HG02798 (cell line): ENCODE results near the gene ZAR1L.

Source experiments
- ATAC-seq: cut with Tn5 transposase; IDR thresholded peaks from one replicate; pipeline ENCODE4 v1.9.1; 2021; ENCODE audit warnings: mild to moderate bottlenecking; ENCODE audit not compliant: unreplicated experiment, poor library complexity

Gene ZAR1L

DNA sequence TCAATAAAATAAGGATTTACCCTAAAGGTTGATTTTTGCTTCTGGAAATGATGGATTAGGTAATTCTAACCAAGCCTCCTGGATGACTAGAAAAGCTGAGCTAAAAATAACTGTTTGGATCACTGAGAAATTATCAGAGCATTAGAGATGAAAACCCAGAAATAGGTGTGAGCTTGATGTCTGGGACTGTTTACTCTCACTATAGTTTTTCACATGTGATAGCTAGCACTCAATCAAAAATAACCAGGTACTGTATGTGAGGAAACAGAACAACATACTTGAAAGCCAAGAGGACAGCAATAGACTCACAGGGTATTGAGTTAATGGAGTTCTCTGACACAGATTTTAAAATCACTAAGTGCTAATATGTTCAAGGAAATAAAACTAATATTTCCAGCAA lies 9.5 kb downstream of the ZAR1L start:
- no peak for ATAC-seq

DNA sequence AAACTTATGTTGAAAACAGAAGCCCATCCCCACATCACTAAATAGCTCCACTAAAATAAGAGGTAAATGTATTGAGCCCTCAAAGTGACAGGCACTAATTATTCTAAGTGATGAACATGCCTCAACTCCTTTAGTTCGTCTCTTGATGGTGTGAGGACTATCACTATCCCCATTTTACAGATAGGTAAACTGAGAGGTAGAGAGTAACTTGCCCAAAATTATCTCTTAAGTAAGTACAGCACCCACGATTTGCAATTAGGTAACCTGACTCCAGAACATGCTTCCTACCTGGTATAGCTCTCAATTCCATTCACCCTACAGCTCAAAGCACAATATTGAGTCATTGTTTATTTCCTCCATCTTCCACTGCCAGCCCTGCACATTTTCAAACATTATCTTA lies 12.7 kb downstream of the ZAR1L start:
- no peak for ATAC-seq

DNA sequence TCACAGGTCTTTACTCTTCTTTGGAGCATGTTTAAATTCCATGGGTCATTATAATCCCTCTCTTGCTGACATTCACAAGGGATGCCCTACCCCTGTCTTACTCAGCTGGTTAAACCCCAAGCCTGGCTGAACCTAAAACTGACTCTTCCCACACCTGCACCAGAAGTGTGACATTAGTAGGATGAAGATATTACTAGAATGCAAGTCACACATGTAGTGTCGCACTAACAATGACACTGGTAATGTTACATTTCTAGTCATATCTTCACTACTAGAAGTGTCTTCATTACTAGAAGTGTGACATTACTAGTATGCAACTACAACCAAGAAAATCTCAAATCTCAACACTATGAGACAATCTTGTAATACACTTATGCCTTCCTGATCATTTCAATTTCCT lies 14.2 kb downstream of the ZAR1L start:
- no peak for ATAC-seq

DNA sequence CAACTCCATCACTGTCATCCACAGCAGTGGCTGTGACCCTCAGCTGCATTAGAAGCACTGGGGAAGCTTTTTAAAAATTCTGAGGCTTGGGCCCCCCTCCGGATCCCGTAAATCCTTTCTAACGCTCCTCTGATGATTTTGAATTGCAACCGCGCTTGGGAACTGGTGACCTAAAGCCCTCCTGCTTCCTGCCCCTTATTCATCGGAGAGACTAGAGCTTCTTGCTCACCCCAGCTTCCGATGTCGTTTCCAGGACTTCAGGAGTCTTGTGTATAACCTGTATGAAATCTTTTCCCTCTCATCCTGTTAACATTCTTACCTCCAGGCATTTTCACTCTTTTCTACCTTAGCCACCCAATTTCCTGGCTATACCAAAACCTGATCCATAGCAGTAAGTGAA lies 14.8 kb downstream of the ZAR1L start:
- no peak for ATAC-seq

DNA sequence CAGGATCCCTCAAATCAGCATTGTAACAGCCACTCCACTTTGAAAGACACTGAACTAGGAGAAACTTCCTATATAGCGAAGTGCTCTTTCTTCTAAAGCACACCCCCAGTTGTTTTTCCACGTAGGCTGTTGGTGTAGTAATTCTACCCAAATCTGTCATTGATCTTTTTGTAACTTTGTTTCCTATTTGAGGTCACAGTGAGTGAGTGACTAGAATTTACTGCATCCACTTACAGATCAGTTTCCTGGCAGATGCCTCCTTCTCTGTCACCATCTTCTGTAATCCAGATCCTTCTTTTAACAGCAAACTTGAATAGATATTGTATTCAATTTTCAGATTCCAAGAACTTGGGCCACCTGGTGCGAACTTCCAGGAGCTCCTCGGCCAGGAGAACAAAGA lies 15.3 kb downstream of the ZAR1L start:
- no peak for ATAC-seq

DNA sequence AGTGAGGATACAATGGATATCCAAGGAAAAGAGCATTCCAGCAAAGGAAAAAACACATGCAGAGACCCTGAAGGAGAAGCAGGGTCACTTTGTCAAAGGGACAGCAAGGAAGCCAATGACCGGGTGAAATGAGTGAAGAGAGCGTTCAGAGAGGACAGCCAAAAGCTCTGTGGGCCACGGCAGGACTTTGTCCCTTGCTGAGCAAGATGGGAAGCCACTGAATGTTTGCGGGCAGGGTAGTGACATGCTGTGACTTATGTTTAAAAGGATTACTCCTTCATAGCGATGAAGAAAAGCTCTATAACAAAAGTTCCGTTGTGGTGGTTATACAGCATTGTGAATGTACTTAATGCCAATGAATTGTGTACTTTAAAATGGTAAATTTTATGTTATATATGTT lies 16.5 kb downstream of the ZAR1L start:
- ATAC-seq: no peak

DNA sequence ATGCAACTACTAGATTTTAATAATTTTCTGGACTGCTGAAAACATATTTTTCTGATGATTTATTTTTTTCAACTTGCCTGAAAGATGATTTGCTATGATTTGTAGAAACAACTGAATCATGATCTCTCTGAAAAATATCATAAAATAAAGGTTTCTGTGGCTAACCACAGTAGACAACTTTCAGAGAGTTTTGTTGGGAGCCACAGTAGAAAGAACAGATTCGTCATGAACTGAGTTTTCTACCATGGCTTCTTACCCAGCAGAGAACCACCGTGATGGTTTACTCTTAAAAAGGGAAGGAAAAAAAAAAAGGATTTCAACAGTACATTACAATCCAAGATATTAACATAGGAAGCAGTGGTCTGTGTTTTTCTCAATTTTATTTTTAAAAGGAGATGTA lies 18.0 kb downstream of the ZAR1L start:
- no peak for ATAC-seq

DNA sequence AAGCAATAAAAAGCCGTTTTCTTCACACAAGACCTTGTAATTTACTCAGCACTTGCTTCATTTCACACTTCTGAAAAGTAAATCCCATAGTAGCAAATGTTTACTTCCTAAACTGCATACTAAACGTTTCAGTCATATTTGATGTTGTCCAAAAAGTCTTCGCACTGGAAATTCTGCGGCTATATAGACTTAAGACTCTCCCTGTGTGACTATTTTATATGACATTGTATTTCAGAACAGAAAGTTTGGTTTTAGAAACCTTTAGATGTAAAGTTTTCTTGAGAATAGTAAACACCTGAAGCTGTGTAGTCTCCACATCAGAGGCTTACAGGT lies 29.6 kb downstream of the ZAR1L start:
- ATAC-seq: no peak

DNA sequence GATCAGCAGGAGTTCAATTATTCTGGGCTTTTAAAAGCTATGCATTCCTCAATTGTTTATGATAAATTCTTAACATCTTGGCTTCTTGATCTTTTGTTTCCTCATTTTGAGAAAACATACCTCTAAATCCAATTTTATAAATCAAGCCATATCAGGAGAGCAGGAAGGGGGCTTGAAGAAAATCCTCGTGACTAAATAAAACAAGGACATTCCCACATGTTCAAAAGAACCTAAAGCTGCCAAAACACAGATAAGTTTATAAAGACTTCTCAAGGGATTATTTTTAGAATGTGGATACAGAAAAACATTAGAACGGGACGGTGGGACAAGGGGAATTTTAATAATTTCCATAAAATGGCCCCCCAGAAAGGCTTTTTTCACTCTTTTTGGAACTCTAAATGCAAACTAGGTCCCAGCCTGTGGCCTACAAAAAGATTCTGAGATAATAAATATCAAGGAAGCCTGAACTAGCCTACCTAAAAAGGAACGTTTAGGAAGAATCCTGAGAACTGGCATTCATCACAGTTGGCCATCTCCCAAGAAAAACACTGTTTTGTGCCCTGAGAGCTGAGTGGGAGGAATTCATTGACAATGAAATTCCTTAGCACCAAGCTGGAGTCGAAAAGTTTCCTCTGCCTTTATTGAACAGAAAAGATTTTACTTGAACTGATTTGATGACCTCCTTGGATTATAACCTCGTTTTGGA lies 30.1 kb downstream of the ZAR1L start:
- no peak for ATAC-seq

DNA sequence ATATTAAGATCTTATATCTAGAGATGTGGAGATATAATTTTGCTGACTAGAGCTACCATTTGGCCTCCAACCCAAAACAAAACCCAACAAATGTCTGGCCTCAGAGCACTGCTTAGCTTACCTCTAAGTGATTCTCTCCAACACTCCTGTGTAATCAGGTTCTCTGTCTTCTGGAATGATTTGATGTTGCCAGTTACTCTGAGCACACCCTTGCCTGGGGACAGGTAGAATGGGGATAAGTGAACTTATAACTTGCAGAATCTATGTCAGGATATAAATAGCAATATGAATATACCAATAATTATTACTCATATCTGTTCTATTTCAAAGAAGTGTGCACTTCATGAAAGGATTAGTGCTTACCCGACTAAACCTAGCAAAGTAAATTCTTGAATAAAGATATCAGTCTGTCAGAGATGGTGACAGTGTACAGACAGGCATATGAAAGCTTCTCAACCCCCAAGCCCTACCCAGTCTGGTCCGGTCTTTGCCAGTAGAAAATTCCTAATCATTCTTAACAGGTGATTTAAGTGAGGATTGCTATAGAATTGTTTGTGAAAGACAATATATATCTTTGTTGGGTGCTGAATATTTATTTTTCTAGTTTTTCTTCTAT lies 33.0 kb downstream of the ZAR1L start:
- ATAC-seq: no peak

DNA sequence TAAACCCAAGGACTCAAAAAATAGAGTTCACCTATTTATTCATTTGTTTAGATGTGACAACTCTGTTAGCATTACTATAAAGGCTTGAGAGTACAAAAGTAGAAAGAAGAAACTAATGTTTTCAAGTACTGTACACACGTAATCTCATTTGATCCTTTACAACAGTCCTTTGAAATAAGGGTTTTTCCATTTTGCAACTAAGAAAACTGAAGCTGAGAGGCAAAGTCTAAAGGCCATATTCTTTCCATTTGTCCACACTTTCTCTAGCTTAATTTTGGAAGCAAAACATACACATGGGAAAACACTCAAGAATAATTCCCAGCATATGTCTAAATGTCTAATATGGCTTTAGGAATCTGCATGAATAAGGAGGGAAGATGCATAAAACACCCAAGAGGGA lies 34.1 kb downstream of the ZAR1L start:
- ATAC-seq: no peak

DNA sequence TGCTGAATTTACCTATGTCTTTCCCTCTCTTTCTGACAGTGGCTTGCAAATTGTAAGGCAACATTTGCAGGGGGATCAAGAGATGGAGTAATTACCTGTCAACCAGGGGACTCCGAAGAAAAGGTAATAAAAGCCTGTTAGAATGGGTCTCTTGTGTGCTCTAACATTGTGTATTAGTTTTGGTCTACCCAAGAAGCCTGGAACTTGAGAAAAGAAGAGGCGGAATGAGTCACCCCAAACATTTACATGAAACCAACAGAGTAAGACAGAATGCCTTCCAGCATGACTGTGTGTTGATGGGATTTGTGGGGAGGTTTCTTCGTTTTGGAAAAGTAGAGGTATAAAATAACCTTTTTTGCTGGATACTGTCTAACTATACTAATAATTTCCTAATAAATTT lies 36.7 kb downstream of the ZAR1L start:
- peak; percentile 53 for ATAC-seq

DNA sequence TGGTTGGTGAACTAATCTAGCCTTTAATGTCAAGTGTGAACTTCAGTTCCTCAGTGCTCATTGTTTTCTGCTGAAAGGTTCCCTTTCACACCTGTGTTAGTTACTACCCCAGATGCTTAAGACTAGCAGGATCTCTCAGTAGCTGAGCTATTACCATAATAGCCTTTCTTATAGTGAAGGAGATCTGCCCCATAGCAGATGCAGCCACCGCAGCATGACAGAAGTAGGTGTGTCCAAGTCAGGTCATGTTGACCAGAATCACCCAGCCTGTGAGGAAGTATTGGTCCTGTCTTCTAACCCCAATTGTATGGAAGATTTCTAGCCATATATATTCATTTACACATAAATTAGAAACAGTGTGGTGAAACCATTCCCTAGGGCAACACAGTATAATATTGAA lies 37.3 kb downstream of the ZAR1L start:
- ATAC-seq: no peak

DNA sequence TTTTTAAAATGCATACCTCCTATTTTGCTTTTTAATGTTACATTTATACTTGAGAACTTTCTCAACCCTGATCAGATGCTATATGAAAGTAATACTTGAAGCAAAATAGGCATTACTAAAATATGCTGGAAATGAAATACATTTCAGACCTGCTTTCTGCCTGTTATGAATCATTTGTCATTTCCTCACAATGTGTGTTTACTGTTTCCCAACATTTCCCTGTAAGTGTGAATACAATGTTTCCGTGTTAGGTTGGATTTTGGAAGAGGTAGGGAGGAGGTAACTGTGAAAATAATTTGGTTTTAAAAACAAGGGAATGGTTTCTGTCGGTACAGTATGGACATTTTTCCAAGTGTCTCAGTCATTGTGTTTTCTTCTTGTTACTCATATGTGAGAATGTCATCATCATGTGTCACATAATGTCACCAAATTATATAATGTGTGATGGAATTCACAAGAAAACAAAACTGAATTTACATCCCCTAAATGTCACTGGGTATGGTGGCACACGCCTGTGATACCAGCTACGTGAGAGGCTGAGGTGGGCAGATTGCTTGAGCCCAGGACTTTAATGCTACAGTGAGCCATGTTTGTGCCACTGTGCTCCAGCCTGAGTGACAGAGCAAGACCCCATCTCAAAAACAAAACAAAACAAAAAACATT lies 43.0 kb downstream of the ZAR1L start:
- ATAC-seq: no peak

DNA sequence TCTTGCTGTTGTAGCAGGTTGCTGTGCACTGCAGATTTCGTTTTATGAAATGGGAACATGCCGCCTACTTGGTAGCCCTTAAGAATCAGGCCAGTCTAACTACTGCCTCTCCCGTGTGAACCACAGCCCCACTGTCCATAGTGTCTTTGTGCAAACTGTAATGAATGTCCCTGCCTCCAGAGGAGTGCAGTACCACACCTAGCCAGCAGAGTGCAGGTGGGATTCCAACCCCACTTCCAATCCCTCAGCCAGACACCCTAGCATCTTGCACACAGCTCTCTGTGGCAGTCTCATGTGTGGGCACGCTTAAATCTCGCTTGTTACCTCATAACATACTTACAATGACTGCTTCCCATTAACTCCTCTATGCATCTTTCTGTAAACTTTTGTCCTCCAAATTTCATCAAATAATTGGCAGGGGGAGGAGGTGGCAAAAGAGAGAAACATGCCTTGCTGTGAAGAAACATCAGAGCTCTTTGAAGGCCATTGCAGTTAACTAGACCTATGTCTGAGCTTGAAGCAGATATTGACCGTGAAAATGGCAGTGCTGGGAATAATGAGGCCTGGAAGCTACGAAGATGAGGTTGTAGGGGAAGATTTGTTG lies 47.2 kb downstream of the ZAR1L start:
- ATAC-seq: peak; percentile 97

DNA sequence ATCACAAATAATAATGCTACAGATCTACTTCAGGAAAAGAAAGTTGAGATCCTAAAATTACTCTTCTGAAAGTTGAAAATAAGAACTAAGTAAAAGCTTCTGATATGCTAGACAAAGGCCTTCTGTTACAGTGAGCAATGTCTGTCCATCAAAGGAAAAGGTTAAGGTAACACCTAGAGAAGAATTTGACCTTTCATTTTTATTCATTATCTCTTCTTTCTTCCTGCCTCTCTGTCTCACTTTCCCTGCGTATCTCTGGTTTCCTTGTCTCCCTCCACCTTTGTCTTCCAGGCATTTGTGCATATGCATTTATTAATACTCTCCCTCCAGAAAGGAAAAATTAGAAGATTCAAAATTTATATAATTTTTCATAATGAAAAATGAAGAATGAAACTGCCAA lies 49.0 kb downstream of the ZAR1L start:
- ATAC-seq: no peak

DNA sequence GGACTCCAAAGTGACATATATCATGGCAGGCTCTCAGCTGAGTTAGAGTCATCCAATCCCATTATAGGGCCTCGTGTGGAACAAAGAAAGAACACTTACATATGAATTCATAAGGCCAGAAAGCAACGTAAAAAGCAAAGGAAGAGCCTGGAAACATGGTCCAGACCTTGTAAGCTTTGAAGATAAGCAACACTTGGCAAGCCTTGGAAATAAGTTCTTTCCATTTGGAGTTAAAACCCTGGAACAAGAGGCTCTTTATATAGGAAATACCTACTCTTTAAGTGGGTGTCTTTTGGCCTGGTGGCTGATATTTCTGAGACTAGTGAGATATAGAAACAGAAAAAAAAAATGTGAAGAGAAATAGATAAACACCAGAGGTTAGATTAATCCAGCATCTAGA lies 49.4 kb downstream of the ZAR1L start:
- no peak for ATAC-seq

DNA sequence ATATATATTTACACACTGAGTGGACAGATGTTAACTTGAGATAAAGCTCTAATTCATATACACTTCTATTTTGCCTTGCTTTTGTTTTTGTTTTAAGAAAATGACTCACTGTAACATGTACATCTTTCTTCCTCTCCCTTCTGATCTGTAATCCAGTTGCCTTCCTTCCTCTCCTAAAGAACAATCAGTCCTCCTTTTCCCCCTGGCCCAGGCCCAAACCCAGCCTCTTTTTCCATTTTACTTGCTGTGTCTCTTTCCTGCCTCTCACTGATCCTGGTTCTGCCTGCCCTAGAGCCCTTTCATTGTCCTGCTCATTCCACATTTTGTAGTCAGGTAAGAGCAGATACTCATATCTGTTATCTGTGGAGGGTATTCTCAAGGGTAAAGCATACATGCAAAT lies 50.8 kb downstream of the ZAR1L start:
- ATAC-seq: no peak

DNA sequence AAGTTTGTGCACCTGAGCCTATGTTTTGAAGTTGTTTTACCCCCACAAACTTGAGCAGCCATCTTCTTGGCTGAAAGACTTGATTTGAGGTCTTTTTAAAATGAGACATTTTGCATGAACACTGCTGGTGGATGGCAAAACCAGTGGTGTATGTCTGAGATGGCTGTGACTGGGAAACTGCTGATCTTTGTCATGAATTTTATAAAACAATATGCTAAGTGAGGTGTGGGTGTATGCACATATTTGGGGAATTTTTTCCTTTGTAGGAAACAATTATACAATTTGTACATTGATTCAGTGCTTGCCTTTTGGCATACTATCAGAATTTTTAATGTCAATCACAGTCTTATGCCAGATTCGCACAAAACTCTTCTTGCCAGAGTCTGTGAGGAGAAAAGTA lies 52.5 kb downstream of the ZAR1L start:
- no peak for ATAC-seq

DNA sequence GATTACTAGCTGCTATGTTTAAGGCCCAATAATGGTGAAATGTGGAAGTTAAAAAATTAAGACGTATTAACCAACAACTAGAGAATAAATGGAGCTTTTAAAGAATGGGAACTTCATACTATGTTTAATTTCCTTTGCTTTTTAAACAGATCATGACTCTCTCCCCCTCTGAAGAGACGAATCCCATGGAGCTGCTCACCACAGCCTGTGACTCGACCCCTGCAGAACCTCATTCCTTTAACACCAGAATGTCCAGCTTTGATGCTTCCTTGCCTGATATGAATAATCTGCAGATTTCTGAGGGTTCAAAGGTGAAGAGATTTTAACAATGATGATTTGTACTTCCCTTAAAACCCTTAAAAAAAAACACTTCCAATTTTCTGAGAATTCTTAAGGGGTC lies 53.0 kb downstream of the ZAR1L start:
- ATAC-seq: no peak

DNA sequence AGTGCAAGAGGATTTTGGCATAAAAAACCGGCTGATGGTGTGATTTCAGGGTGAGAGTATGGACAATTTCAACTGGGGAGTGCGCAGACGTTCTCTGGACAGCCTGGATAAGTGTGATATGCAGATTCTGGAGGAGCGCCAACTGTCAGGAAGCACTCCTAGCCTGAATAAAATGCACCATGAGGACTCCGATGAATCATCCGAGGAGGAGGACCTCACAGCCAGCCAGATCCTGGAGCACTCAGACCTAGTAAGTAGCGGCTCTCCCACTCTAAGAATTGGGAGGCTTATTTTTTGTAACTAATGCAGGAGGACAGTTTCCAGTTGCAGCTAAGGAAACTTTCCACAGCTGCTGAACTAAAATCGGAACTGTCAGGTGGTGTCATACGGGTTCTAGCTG lies 53.6 kb downstream of the ZAR1L start:
- ATAC-seq: no peak

DNA sequence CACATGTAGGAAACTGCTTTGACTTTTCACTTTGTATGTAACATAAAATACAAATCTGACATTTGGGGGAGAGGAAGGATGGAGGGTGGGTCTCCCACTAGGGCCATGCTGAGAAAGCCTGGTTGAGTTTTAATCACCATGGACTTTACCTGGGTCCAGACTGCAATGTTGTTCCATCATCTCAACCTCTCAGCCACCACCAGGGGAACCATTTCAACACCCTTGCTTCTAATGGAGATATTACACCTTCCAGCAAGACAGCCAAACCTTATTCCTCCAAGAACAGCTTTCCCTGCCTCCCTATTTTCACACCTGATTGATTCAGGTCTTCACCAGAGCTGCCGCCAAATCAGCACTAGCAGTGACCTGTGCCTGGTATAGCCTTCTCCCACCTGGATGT lies 56.0 kb downstream of the ZAR1L start:
- no peak for ATAC-seq
